Measurements from ENCODE around the gene INPP5K.

INPP5K gene

GRCh38 chr17:1484676-1485422 is 31.6 kb downstream of the INPP5K start:
- FAIRE-seq: peak; percentile 71

- no peak for FAIRE-seq
Observed at GRCh38 chr17:1484060-1484535, 32.3 kb downstream of the INPP5K start.

GRCh38 chr17:1482680-1483079 is 33.7 kb downstream of the INPP5K start:
- FAIRE-seq: no peak

GRCh38 chr17:1481736-1482135 is 34.7 kb downstream of the INPP5K start:
- no peak for FAIRE-seq

GRCh38 chr17:1480747-1481465 is 35.5 kb downstream of the INPP5K start:
- FAIRE-seq: no peak

- FAIRE-seq: no peak
Observed at GRCh38 chr17:1478418-1478817, 38.0 kb downstream of the INPP5K start.

- FAIRE-seq: no peak
Observed at GRCh38 chr17:1475321-1475854, 41.0 kb downstream of the INPP5K start.

GRCh38 chr17:1474402-1475189 is 41.8 kb downstream of the INPP5K start:
- no peak for FAIRE-seq

- no peak for FAIRE-seq
Observed at GRCh38 chr17:1473841-1474240, 42.6 kb downstream of the INPP5K start.

- no peak for FAIRE-seq
Observed at GRCh38 chr17:1473170-1473569, 43.2 kb downstream of the INPP5K start.

- FAIRE-seq: no peak
Observed at GRCh38 chr17:1471911-1472821, 44.2 kb downstream of the INPP5K start.

GRCh38 chr17:1471490-1471889 is 44.9 kb downstream of the INPP5K start:
- FAIRE-seq: no peak

- no peak for FAIRE-seq
Observed at GRCh38 chr17:1470755-1471462, 45.5 kb downstream of the INPP5K start.

- FAIRE-seq: no peak
Observed at GRCh38 chr17:1470071-1470754, 46.2 kb downstream of the INPP5K start.

GRCh38 chr17:1469231-1469852 is 47.1 kb downstream of the INPP5K start:
- FAIRE-seq: no peak

GRCh38 chr17:1467898-1468492 is 48.4 kb downstream of the INPP5K start:
- no peak for FAIRE-seq

- no peak for FAIRE-seq
Observed at GRCh38 chr17:1467258-1467657, 49.2 kb downstream of the INPP5K start.

- FAIRE-seq: no peak
Observed at GRCh38 chr17:1464186-1464585, 52.2 kb downstream of the INPP5K start.

- no peak for FAIRE-seq
Observed at GRCh38 chr17:1462164-1463112, 54.0 kb downstream of the INPP5K start.
